Measurements from ENCODE around the gene SERINC2. TPM values are rescaled to one million over a fixed set of nuclear protein-coding genes. Genes with fewer than 3 reads are reported as not detected.

Gene SERINC2
- total RNA-seq, 1 experiment from 2014 or later = 50.1 TPM

DNA sequence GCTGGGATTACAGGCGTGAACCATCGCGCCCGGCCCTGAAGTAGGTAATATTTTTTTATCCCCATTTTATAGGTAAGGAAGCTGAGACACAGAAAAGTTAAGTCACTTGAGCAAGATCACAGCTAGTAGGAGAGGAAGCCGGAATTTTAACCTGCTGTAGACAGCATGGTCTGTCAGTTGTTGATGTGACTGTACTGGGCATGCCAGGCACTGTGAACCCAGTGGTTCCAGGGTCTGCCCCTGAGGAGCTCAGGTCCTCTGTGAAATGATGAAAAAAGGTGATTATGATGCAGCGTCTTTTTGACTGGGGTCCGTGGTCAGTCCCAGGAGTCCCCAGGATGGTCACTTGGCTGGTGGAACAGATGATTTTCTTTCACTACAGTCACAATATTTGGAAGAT, 23.4 kb upstream of the SERINC2 start:
- POLR2A ChIA-PET = no interaction called here
- no peaks in the 10 kb centered on the region for H3K9me2 ChIP-seq (ENCODE audit: insufficient read depth)

More for the DNA sequence above, 23.4 kb upstream of the SERINC2 start:
- Histone ChIP-seq H3K36me3 (ENCODE audit: control insufficient read depth in 1 of 2, insufficient read depth in 2 of 2, low read length in 2 of 2) (no peaks in the 10 kb centered on the region), H2AFZ (ENCODE audit: low read depth, low read length, poor library complexity, severe bottlenecking) (no peak overlapping the region), H3K79me2 (ENCODE audit: insufficient read depth, low read length) (no peaks in the 10 kb centered on the region), H3K4me2 (ENCODE audit: low read length) (no peak overlapping the region), H3K4me1 (ENCODE audit: control insufficient read depth in 1 of 2, insufficient read depth in 2 of 2, low read length in 2 of 2) (peaks cover 4 to 20% of the 10 kb centered on the region in 2 experiments; a peak in 2 of 4 replicates), H3K27ac (ENCODE audit: low read depth, low read length) (no peak overlapping the region), H3K27me3 (ENCODE audit: insufficient read depth, low read length) (no peaks in the 10 kb centered on the region), H4K20me1 (ENCODE audit: insufficient read depth) (no peaks in the 10 kb centered on the region), H3K9ac (ENCODE audit: low read length) (no peak overlapping the region), H3K4me3 (replicated peaks in 1 of 2; ENCODE audit: low read depth in 1 of 2, low read length in 2 of 2) (no peak overlapping the region), H3K9me3 (ENCODE audit: control insufficient read depth in 1 of 2, insufficient read depth in 1 of 2, low read depth in 1 of 2, low read length in 2 of 2) (no peaks in the 10 kb centered on the region)
- CTCF ChIA-PET = no interaction called here
- RAD21 ChIA-PET (ENCODE audit: low non-redundant PET in 1 of 2, low total read pairs in 2 of 2, uncharacterized antibody in 2 of 2, unreplicated experiment in 2 of 2) = no interaction called here
- ATAC-seq (no peak), DNase-seq (ENCODE audit: low read depth, low spot score) (no peak)
- TF ChIP-seq EZH2 (IDR thresholded peaks at IDR 0.05) (no peak), ZFX (IDR thresholded peaks at IDR 0.05) (no peak), POLR2AphosphoS5 (IDR thresholded peaks at IDR 0.05; ENCODE audit: low read depth, low read length) (no peak), ELF1 (IDR thresholded peaks at IDR 0.05; ENCODE audit: borderline replicate concordance, low read depth) (no peak), SP1 (IDR thresholded peaks at IDR 0.05; ENCODE audit: low read depth) (no peak)
- TF ChIP-seq, protein P1, sequence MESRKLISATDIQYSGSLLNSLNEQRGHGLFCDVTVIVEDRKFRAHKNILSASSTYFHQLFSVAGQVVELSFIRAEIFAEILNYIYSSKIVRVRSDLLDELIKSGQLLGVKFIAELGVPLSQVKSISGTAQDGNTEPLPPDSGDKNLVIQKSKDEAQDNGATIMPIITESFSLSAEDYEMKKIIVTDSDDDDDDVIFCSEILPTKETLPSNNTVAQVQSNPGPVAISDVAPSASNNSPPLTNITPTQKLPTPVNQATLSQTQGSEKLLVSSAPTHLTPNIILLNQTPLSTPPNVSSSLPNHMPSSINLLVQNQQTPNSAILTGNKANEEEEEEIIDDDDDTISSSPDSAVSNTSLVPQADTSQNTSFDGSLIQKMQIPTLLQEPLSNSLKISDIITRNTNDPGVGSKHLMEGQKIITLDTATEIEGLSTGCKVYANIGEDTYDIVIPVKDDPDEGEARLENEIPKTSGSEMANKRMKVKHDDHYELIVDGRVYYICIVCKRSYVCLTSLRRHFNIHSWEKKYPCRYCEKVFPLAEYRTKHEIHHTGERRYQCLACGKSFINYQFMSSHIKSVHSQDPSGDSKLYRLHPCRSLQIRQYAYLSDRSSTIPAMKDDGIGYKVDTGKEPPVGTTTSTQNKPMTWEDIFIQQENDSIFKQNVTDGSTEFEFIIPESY (IDR thresholded peaks at IDR 0.05; ENCODE audit: extremely low read depth, insufficient replicate concordance, low read length) = no peak
- TF ChIP-seq, protein P2, sequence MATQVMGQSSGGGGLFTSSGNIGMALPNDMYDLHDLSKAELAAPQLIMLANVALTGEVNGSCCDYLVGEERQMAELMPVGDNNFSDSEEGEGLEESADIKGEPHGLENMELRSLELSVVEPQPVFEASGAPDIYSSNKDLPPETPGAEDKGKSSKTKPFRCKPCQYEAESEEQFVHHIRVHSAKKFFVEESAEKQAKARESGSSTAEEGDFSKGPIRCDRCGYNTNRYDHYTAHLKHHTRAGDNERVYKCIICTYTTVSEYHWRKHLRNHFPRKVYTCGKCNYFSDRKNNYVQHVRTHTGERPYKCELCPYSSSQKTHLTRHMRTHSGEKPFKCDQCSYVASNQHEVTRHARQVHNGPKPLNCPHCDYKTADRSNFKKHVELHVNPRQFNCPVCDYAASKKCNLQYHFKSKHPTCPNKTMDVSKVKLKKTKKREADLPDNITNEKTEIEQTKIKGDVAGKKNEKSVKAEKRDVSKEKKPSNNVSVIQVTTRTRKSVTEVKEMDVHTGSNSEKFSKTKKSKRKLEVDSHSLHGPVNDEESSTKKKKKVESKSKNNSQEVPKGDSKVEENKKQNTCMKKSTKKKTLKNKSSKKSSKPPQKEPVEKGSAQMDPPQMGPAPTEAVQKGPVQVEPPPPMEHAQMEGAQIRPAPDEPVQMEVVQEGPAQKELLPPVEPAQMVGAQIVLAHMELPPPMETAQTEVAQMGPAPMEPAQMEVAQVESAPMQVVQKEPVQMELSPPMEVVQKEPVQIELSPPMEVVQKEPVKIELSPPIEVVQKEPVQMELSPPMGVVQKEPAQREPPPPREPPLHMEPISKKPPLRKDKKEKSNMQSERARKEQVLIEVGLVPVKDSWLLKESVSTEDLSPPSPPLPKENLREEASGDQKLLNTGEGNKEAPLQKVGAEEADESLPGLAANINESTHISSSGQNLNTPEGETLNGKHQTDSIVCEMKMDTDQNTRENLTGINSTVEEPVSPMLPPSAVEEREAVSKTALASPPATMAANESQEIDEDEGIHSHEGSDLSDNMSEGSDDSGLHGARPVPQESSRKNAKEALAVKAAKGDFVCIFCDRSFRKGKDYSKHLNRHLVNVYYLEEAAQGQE (IDR thresholded peaks at IDR 0.05; ENCODE audit: low read depth) = no peak
- TF ChIP-seq, protein P3, sequence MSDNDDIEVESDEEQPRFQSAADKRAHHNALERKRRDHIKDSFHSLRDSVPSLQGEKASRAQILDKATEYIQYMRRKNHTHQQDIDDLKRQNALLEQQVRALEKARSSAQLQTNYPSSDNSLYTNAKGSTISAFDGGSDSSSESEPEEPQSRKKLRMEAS (IDR thresholded peaks at IDR 0.05) = no peak
- no TSS peak for BruUV-seq (replicated peaks)
- intact Hi-C loops (cut with micrococcal nuclease) = no loop called here

Measured in HCT116 (cell line).